ENCODE data around the gene EHMT1. TPM values are rescaled to one million over a fixed set of nuclear protein-coding genes. Genes with fewer than 3 reads are reported as not detected.

Gene EHMT1
- total and polyA plus RNA-seq, 2 experiments from 2014 or later = 162 to 177 TPM

DNA sequence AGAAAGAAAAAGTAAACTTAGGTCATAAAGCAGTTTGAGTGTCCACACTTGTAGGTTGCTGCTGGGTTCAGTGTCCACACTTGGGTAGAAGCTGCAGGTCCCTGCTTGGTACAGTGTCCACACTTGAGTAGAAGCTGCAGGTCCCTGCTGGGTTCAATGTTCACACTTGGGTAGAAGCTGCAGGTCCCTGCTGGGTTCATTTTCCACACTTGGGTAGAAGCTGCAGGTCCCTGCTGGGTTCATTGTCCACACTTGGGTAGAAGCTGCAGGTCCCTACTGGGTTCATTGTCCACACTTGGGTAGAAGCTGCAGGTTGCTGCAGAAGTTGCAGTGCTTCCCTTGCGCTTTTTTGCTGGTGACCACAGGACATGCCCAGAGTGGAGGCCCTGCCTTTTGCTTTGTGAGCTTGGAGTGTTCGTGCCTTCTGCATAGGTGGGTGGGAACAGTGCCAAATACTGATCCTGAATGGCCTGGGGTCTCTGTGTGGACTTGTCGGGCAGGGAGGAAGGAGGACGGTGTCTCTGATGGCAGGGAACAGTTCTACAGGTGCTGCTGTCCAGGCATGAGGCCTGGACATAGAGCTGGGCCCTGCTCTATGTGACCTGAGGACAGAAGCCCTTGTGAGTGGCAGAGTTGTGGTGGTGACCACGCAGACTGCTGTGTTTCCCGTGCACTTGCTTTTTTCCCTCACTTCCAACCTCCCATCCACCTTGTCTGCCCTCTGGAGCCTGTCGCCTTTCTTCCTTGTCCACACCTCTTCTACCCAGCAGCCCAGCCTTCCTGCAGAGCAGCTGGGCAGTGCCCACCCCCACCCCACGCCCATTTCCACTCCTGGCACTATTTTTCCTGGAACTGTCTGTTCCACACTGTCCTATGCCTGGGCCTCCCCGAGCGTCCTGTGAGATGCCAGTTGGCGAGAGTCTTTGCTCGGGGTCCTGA, 120.8 kb downstream of the EHMT1 start:
- H3K27ac ChIP-seq (ENCODE audit: low read depth) = no peak overlapping the region
- peak overlapping the region; percentile 79 for H3K27ac Mint-ChIP-seq
- H3K79me2 ChIP-seq (replicated peaks; ENCODE audit: insufficient read depth) = peaks cover 43% of the 10 kb centered on the region
- H3K9me2 ChIP-seq (ENCODE audit: insufficient read depth) = no peaks in the 10 kb centered on the region
- H3K36me3 Mint-ChIP-seq (ENCODE audit: low read depth) = peaks cover 46% of the 10 kb centered on the region
- DNase-seq (ENCODE audit: low spot score) (no peak), ATAC-seq (no peak)
- no peaks in the 10 kb centered on the region for H3K27me3 ChIP-seq (ENCODE audit: insufficient read depth)
- no peak overlapping the region for H3K4me3 Mint-ChIP-seq
- TF ChIP-seq, protein P1, sequence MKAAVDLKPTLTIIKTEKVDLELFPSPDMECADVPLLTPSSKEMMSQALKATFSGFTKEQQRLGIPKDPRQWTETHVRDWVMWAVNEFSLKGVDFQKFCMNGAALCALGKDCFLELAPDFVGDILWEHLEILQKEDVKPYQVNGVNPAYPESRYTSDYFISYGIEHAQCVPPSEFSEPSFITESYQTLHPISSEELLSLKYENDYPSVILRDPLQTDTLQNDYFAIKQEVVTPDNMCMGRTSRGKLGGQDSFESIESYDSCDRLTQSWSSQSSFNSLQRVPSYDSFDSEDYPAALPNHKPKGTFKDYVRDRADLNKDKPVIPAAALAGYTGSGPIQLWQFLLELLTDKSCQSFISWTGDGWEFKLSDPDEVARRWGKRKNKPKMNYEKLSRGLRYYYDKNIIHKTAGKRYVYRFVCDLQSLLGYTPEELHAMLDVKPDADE (IDR thresholded peaks at IDR 0.05) = no peak
- TF ChIP-seq EZH2phosphoT487 (IDR thresholded peaks at IDR 0.05; ENCODE audit: unreplicated experiment) (no peak), CTCF (conservative IDR thresholded peaks at IDR 0.05; ENCODE audit: low read depth in 2 of 2) (no peak), POLR2AphosphoS5 (IDR thresholded peaks at IDR 0.05; ENCODE audit: low read depth) (no peak), STAT1 (IDR thresholded peaks at IDR 0.05; ENCODE audit: unreplicated experiment) (no peak), JUNB (IDR thresholded peaks at IDR 0.05; ENCODE audit: unreplicated experiment) (no peak)
- H3K4me1 ChIP-seq (ENCODE audit: insufficient read depth) = peaks cover 6% of the 10 kb centered on the region; the same call in 1 of the 2 replicates
- H2AFZ ChIP-seq = no peak overlapping the region
- H3K36me3 ChIP-seq (ENCODE audit: insufficient read depth) = peaks cover 10% of the 10 kb centered on the region; the same call in 1 of the 2 replicates
- no peak overlapping the region for H3K4me2 ChIP-seq
- H3K9me3 Mint-ChIP-seq = no peaks in the 10 kb centered on the region
- H3K4me1 Mint-ChIP-seq = 0 out of 3 replicates have a peak, but pooled peaks cover 3% of the 10 kb centered on the region
- H3F3A ChIP-seq (replicated peaks; ENCODE audit: low read depth) = no peaks in the 10 kb centered on the region
- no peak overlapping the region for H3K4me3 ChIP-seq
- H3K27me3 Mint-ChIP-seq (ENCODE audit: insufficient read depth, low read depth, poor library complexity) = peaks cover 8% of the 10 kb centered on the region
- H4K20me1 ChIP-seq (replicated peaks; ENCODE audit: insufficient read depth) = peaks cover 12% of the 10 kb centered on the region; the same call in 1 of the 2 replicates

DNA sequence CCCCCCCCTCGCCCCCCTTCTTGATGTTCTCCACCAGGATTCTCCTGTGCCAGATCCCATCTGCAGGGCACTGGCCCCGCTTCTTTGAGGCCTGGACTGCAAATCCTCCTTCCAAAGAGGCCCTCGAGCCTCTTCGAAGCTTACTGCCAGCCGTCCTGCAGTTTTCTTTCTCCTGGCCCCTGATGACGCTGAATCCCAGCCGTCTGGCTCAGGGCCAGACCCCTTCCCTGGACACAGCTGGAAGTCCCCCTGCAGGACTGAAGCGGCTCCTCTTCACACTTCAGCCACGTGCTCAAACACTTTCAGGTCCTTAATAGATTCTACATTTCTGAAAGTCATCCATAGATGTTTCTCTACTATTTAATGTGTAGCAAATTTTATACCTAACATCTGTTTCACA, 121.5 kb downstream of the EHMT1 start:
- no peak overlapping the region for H2AFZ ChIP-seq
- no peak for TF ChIP-seq EZH2 (IDR thresholded peaks at IDR 0.05; ENCODE audit: low read depth, unreplicated experiment)
- no peak for TF ChIP-seq NANOG (IDR thresholded peaks at IDR 0.05; ENCODE audit: borderline replicate concordance)
- TF ChIP-seq, protein P2, sequence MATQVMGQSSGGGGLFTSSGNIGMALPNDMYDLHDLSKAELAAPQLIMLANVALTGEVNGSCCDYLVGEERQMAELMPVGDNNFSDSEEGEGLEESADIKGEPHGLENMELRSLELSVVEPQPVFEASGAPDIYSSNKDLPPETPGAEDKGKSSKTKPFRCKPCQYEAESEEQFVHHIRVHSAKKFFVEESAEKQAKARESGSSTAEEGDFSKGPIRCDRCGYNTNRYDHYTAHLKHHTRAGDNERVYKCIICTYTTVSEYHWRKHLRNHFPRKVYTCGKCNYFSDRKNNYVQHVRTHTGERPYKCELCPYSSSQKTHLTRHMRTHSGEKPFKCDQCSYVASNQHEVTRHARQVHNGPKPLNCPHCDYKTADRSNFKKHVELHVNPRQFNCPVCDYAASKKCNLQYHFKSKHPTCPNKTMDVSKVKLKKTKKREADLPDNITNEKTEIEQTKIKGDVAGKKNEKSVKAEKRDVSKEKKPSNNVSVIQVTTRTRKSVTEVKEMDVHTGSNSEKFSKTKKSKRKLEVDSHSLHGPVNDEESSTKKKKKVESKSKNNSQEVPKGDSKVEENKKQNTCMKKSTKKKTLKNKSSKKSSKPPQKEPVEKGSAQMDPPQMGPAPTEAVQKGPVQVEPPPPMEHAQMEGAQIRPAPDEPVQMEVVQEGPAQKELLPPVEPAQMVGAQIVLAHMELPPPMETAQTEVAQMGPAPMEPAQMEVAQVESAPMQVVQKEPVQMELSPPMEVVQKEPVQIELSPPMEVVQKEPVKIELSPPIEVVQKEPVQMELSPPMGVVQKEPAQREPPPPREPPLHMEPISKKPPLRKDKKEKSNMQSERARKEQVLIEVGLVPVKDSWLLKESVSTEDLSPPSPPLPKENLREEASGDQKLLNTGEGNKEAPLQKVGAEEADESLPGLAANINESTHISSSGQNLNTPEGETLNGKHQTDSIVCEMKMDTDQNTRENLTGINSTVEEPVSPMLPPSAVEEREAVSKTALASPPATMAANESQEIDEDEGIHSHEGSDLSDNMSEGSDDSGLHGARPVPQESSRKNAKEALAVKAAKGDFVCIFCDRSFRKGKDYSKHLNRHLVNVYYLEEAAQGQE (IDR thresholded peaks at IDR 0.05; ENCODE audit: unreplicated experiment) = no peak
- TF ChIP-seq CTCF (conservative IDR thresholded peaks at IDR 0.05; ENCODE audit: low read depth in 2 of 2) = no peak

More for the DNA sequence above, 121.5 kb downstream of the EHMT1 start:
- Histone ChIP-seq H3K79me2 (replicated peaks; ENCODE audit: insufficient read depth) (peaks cover 43% of the 10 kb centered on the region), H3F3A (replicated peaks; ENCODE audit: low read depth) (no peaks in the 10 kb centered on the region), H3K4me2 (no peak overlapping the region), H3K9me2 (ENCODE audit: insufficient read depth) (no peaks in the 10 kb centered on the region), H3K4me1 (ENCODE audit: insufficient read depth) (peaks cover 2% of the 10 kb centered on the region; the same call in 1 of the 2 replicates), H3K4me3 (no peak overlapping the region), H3K27ac (ENCODE audit: low read depth) (no peak overlapping the region), H3K36me3 (ENCODE audit: insufficient read depth) (peaks cover 10% of the 10 kb centered on the region; the same call in 1 of the 2 replicates), H4K20me1 (replicated peaks; ENCODE audit: insufficient read depth) (peaks cover 12% of the 10 kb centered on the region; the same call in 1 of the 2 replicates), H3K27me3 (ENCODE audit: insufficient read depth) (no peaks in the 10 kb centered on the region)
- Mint-ChIP-seq H3K36me3 (ENCODE audit: low read depth) (peaks cover 44% of the 10 kb centered on the region), H3K4me3 (no peak overlapping the region), H3K4me1 (no peaks in the 10 kb centered on the region; the same call in 2 of the 3 replicates), H3K27me3 (ENCODE audit: insufficient read depth, low read depth, poor library complexity) (peaks cover 8% of the 10 kb centered on the region), H3K27ac (0 out of 2 replicates have a peak overlapping the region, but pooled peaks have one; percentile 65), H3K9me3 (no peaks in the 10 kb centered on the region)
- no peak for DNase-seq (ENCODE audit: low spot score)
- ATAC-seq = peak; percentile 35; the same call in 2 of the 3 replicates
